Pancreas (tissue), 10 donors: ENCODE data around the gene ACAA1. TPM values are rescaled to one million over a fixed set of nuclear protein-coding genes. Genes with fewer than 3 reads are reported as not detected.

Experiments used
- ATAC-seq, 4 donors: fragments of 200-7000 bp; cut with Tn5 transposase; one replicate each; pipeline versions ENCODE4 v1.8.0 to v1.9.1; 2020; ENCODE audit warnings: mild to moderate bottlenecking in 4 of 4, moderate library complexity in 4 of 4
- DNase-seq, 6 donors: peaks; one replicate each; pipeline ENCODE4 v3.0.0-alpha.2; 2020
- FAIRE-seq: peaks from 2 replicates; lab custom pipeline; 2012; peaks lifted over from hg19 to GRCh38; lab: Jason Lieb, UNC
- H3K27ac ChIP-seq, 4 donors: fragments of 200-600 bp; sonication (generic); 1 replicate in 3 of 4; 2 replicates in 1 of 4; pipeline versions ENCODE4 v1.5.0 to v1.8.0; 2020
- H3K27me3 ChIP-seq, 4 donors: fragments of 200-600 bp; one replicate each; pipeline ENCODE4 v1.8.0; 2021
- H3K36me3 ChIP-seq, 3 donors: fragments of 200-600 bp; sonication (generic) in 1 of 3; one replicate each; pipeline versions ENCODE4 v1.5.0 to v1.8.0; 2020 to 2021
- H3K4me1 ChIP-seq, 3 donors: fragments of 200-600 bp; one replicate each; pipeline ENCODE4 v1.8.0; 2021
- H3K4me3 ChIP-seq, 4 donors: fragments of 200-600 bp; sonication (generic) in 2 of 4; one replicate each; pipeline versions ENCODE4 v1.5.0 to v1.8.0; 2020 to 2021
- H3K9me3 ChIP-seq, 4 donors: fragments of 200-600 bp; one replicate each; pipeline ENCODE4 v1.8.0; 2021
- CTCF ChIP-seq, 4 donors: fragments of 200-600 bp; sonication (generic) in 3 of 4; IDR thresholded peaks; one replicate each; pipeline versions ENCODE4 v1.5.0 to v1.8.0; 2021; ENCODE audit warnings: antibody characterized with exemption in 4 of 4
- WGBS, 2 donors: extraction: QIAGEN DNeasy Blood & Tissue Kit; methylation state at CpG; one replicate each; pipeline ENCODE4 v1.1.7; 2013; 5-methylcytosine and 5-hydroxymethylcytosine counted together
- intact Hi-C, 3 donors: fragments of 100-400 bp; cut with DNase I; formaldehyde crosslinking; loops; one replicate each; pipeline versions ENCODE4 v1.11.1 to v1.14.2; 2022
- polyA plus RNA-seq, 2 donors: library from polyadenylated mRNA; stranded (reverse); fragments of 200-250 nt; gene quantifications; one replicate each; pipeline ENCODE4 v1.2.3, GENCODE V29; 2013
- total RNA-seq, 6 donors: library from RNA; stranded (reverse); fragmentation: NEBNext Ultra II Directional in 4 of 6; extraction: Animal tissue kit (Norgen Biotek cat#: 25700) in 4 of 6; gene quantifications; one replicate each; pipeline versions ENCODE4 v1.2.1 to v1.2.4, GENCODE V29; 2021 to 2023
- donor health status: healthy with polysubstance abuse.
- donor health status: DM: no; HTN: no; CAD: no; lungs with moderate emphysema.
- donor health status: DM: no; HTN: no; CAD: no.
- donor health status: control.
- donor health status: control.
- donor health status: Bipolar disorder and iron deficiency.
- donor health status: DM: yes; HTN: yes; CAD: no.
- donor health status: DM: no; HTN: no; CAD: no.
- donor health status: DM: no; HTN: no; CAD: no.
- donor health status: DM: yes; HTN: yes; CAD: no.

The ACAA1 gene
- total and polyA plus RNA-seq, 8 donors: 44.2 to 110 (median 59.3) TPM

GRCh38 chr3:38101811-38102443 lies 35.0 kb downstream of the ACAA1 start:
- Histone ChIP-seq H3K9me3 (no peaks in the 10 kb centered on the region), H3K36me3 (no peaks in the 10 kb centered on the region), H3K27ac (no peak overlapping the region), H3K4me1 (no peaks in the 10 kb centered on the region), H3K4me3 (no peak overlapping the region), H3K27me3 (no peaks in the 10 kb centered on the region)
- WGBS, 2 donors: 87 to 93% methylated on average over 6 of the region's 6 CpGs
- TF ChIP-seq CTCF (IDR thresholded peaks at IDR 0.05): no peak
- intact Hi-C loops: no loop called here
- ATAC-seq (no peak), DNase-seq (no peak), FAIRE-seq (no peak)

GRCh38 chr3:38100498-38100897 lies 36.4 kb downstream of the ACAA1 start:
- H3K4me3 ChIP-seq: no peak overlapping the region
- no peaks in the 10 kb centered on the region for H3K36me3 ChIP-seq
- H3K4me1 ChIP-seq: no peaks in the 10 kb centered on the region
- TF ChIP-seq CTCF (IDR thresholded peaks at IDR 0.05): no peak
- no peak for DNase-seq
- FAIRE-seq: no peak
- intact Hi-C loops: no loop called here
- no peak for ATAC-seq
- no peaks in the 10 kb centered on the region for H3K27me3 ChIP-seq
- WGBS, 2 donors: 73 to 92% methylated on average over 3 of the region's 3 CpGs
- H3K9me3 ChIP-seq: no peaks in the 10 kb centered on the region
- H3K27ac ChIP-seq: no peak overlapping the region

- H3K27ac ChIP-seq: no peak overlapping the region
- no peaks in the 10 kb centered on the region for H3K9me3 ChIP-seq
- H3K4me3 ChIP-seq: no peak overlapping the region
- TF ChIP-seq CTCF (IDR thresholded peaks at IDR 0.05): no peak
- no peaks in the 10 kb centered on the region for H3K27me3 ChIP-seq
- WGBS, 2 donors: 14 to 26% methylated on average over 4 to 5 of the region's 5 CpGs
- intact Hi-C loops: no loop called here
- FAIRE-seq (no peak), DNase-seq (no peak), ATAC-seq (no peak)
- no peaks in the 10 kb centered on the region for H3K36me3 ChIP-seq
- H3K4me1 ChIP-seq: no peaks in the 10 kb centered on the region
Measured at GRCh38 chr3:38099518-38099917, 37.4 kb downstream of the ACAA1 start.

GRCh38 chr3:38098376-38098723 lies 38.6 kb downstream of the ACAA1 start:
- TF ChIP-seq CTCF (IDR thresholded peaks at IDR 0.05): no peak
- H3K4me3 ChIP-seq: no peak overlapping the region
- intact Hi-C loops: no loop called here
- DNase-seq: no peak
- no peak for ATAC-seq
- no peaks in the 10 kb centered on the region for H3K9me3 ChIP-seq
- no peaks in the 10 kb centered on the region for H3K4me1 ChIP-seq
- WGBS, 2 donors: 85 to 86% methylated on average over 9 of the region's 9 CpGs
- H3K36me3 ChIP-seq: no peaks in the 10 kb centered on the region
- FAIRE-seq: no peak
- no peaks in the 10 kb centered on the region for H3K27me3 ChIP-seq
- H3K27ac ChIP-seq: no peak overlapping the region
